Cardiac fibroblast (primary cell): ENCODE measurements around the gene EXD2.

Experiments
- DNase-seq, 2 donors: peaks; one replicate each; pipeline versions ENCODE4 v3.0.0 to v3.0.0-alpha.2; 2010; ENCODE audit warnings: low read depth in 2 of 2
- H3K4me3 ChIP-seq, 2 donors: replicated peaks in 1 of 2; 1 replicate in 1 of 2; 2 replicates in 1 of 2; pipeline ENCODE4 v1.5.1; 2011; ENCODE audit warnings: low read depth in 2 of 2, low read length in 2 of 2, mild to moderate bottlenecking in 2 of 2, moderate library complexity in 1 of 2
- TF ChIP-seq, protein P1 (sequence below): IDR thresholded peaks from one replicate; pipeline ENCODE4 v1.5.1; 2011; ENCODE audit warnings: low read depth, mild to moderate bottlenecking, low read length, inconsistent platforms

Gene EXD2

DNA sequence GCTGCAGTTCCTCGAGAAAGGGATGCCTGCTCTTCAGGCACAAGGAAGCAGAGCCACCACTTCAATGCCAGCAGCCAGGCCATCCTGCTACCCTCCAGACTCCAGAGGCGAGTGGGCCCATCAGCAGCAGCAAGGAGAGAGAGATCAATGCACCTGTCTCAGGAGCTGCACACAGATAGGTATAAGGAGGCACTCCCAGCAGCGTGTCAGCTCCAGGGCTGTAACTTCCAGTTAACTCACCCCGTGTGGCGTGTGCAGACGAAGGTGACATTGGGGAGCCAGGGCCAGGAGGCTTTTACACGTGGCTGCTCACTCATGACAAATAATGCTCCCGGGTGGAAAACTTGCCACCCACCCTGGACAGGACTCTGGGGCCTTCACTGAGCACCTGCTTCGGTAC lies 92.9 kb downstream of the EXD2 start:
- TF ChIP-seq, protein P1, sequence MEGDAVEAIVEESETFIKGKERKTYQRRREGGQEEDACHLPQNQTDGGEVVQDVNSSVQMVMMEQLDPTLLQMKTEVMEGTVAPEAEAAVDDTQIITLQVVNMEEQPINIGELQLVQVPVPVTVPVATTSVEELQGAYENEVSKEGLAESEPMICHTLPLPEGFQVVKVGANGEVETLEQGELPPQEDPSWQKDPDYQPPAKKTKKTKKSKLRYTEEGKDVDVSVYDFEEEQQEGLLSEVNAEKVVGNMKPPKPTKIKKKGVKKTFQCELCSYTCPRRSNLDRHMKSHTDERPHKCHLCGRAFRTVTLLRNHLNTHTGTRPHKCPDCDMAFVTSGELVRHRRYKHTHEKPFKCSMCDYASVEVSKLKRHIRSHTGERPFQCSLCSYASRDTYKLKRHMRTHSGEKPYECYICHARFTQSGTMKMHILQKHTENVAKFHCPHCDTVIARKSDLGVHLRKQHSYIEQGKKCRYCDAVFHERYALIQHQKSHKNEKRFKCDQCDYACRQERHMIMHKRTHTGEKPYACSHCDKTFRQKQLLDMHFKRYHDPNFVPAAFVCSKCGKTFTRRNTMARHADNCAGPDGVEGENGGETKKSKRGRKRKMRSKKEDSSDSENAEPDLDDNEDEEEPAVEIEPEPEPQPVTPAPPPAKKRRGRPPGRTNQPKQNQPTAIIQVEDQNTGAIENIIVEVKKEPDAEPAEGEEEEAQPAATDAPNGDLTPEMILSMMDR: no peak
- no peak overlapping the region for H3K4me3 ChIP-seq
- DNase-seq: no peak

- no peak for DNase-seq
- TF ChIP-seq, protein P1: no peak
- no peak overlapping the region for H3K4me3 ChIP-seq
Measured at GRCh38 chr14:69285661-69286255, 94.5 kb downstream of the EXD2 start.

- TF ChIP-seq, protein P1: peak; percentile 19
- DNase-seq: peak in 1 of 2 donors; percentile 25
- no peak overlapping the region for H3K4me3 ChIP-seq
Measured at GRCh38 chr14:69287098-69288010, 96.1 kb downstream of the EXD2 start.

DNA sequence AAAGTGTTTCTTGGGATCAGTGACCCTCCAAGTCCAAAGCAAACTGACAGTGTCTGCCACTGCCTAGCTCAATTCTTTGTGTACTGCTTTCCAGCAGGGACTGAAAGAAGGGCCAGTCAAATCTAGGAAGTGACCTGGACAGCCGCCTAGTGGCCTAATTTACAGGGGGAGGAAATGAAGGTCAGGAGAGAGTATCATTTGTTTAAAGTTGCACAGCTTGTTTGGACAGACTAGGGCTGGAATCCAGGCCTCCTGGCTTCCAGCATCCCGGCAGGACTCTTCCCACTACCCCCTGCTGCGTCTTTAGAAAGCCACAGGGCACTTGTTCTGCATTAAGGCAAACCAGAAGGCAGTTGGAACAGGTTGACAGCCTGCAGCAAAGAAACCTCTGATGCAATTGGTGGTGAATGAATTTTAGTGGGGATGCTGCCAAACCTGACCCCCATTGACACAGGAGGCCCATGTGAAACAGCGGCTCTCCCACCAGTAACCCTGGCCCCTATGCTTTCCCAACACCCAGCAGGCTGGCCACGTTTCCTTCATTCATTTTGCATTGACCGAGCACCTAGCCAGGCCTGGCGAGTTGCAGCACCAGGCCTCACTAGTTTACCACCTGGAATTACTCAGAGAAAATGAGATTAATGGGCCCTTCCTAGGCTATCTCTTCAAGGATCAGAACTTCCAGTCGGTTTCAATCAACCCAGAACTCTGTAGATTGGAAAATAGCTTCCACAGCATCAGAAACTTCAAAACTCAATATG lies 96.9 kb downstream of the EXD2 start:
- TF ChIP-seq, protein P1: peak; percentile 69
- peak; percentile 41 to 42 for DNase-seq
- no peak overlapping the region for H3K4me3 ChIP-seq

DNA sequence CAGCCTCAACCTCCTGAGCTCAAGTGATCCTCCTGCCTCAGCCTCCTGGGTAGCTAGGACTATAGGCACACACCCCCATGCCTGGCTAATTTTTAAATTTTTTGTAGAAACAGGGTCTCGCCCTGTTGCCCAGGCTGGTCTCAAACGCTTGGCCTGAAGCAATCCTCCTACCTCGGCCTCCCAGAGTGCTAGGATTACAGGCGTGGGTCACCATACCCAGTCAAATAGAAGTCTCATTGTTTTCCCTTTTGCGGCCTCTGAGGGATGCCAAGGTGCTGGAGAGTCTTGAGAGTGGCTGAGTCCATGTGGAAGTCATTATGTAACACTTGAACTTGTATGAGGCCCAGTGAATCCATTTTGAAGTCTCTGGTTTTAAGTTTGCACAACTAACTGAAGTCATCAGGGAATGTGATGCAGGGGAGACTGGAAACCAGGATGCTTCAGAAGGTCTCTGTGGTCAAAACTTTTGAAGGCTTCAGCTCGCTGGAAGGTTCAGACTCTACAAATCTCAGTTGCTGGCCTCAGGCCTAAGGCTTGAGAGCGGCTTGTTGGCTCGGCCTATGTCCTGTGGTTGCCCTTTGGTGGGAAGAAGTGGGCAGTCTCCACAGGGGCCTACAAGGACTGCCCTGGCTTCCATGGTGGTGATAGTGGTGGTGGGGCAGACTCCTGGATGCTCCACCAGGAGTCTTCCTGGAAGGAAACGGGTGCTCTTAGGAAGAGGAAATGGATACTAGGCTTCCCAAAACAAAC lies 97.8 kb downstream of the EXD2 start:
- DNase-seq: no peak
- no peak overlapping the region for H3K4me3 ChIP-seq

More for the DNA sequence above, 97.8 kb downstream of the EXD2 start:
- TF ChIP-seq, protein P1: no peak
